Keratinocyte (primary cell): Measurements from ENCODE around the gene TBC1D8.

Experiments
- EZH2 ChIP-seq: IDR thresholded peaks from one replicate; pipeline ENCODE4 v1.6.1; 2012; ENCODE audit warnings: inconsistent platforms, mild to moderate bottlenecking, low read length, moderate library complexity
- TF ChIP-seq, protein P1 (sequence below), 3 experiments: IDR thresholded peaks in 1 of 3; conservative IDR thresholded peaks in 1 of 3; optimal IDR thresholded peaks in 1 of 3; 2 replicates in 2 of 3; 3 replicates in 1 of 3; pipeline versions ENCODE3 to v1.5.1; 2011; ENCODE audit warnings: low read length in 3 of 3, mild to moderate bottlenecking in 3 of 3, moderate library complexity in 2 of 3, control low read depth in 1 of 3, inconsistent platforms in 1 of 3; ENCODE audit not compliant: insufficient read depth in 2 of 3; ENCODE audit errors: extremely low read depth in 1 of 3

DNA sequence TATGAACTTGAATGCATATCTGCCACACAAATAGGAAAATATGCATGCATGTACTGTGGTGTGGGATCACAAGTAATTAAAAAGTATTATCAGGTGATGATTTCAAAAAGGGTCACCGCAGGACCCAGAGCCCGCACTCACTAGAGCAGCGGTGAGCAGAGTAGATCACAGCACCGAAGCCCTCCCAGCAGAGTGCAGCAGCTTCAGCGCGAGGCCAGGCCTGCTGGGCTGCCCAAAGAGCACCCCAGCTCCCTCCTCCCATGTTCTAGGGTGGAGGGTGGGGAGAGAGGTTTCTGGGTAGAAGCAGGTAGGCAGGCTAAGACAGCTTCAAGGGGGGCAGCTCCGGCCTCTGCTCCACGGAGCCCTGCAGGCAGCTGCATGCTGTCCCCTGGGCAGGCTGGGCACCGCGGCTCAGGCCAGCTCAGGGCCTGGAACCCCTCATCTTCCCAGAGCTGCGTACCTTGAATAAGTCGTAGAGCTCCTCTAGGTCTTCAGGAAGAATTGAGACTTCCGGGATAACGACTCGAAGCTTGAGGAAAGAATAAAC lies 124.2 kb downstream of the TBC1D8 start:
- TF ChIP-seq, protein P1, sequence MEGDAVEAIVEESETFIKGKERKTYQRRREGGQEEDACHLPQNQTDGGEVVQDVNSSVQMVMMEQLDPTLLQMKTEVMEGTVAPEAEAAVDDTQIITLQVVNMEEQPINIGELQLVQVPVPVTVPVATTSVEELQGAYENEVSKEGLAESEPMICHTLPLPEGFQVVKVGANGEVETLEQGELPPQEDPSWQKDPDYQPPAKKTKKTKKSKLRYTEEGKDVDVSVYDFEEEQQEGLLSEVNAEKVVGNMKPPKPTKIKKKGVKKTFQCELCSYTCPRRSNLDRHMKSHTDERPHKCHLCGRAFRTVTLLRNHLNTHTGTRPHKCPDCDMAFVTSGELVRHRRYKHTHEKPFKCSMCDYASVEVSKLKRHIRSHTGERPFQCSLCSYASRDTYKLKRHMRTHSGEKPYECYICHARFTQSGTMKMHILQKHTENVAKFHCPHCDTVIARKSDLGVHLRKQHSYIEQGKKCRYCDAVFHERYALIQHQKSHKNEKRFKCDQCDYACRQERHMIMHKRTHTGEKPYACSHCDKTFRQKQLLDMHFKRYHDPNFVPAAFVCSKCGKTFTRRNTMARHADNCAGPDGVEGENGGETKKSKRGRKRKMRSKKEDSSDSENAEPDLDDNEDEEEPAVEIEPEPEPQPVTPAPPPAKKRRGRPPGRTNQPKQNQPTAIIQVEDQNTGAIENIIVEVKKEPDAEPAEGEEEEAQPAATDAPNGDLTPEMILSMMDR (optimal IDR thresholded peaks at IDR 0.05 in 1 of 3, IDR thresholded peaks at IDR 0.05 in 1 of 3, conservative IDR thresholded peaks at IDR 0.05 in 1 of 3; ENCODE audit: extremely low read depth in 1 of 3, insufficient read depth in 2 of 3, low read length in 3 of 3): no peak
- TF ChIP-seq EZH2: no peak
